ENCODE results near the gene RPS2.
"Not testable (repeated sequence)": the region's sequence is repeated elsewhere in the genome, so short reads cannot be mapped to it uniquely, and the experiment has no call there.

The RPS2 gene

DNA sequence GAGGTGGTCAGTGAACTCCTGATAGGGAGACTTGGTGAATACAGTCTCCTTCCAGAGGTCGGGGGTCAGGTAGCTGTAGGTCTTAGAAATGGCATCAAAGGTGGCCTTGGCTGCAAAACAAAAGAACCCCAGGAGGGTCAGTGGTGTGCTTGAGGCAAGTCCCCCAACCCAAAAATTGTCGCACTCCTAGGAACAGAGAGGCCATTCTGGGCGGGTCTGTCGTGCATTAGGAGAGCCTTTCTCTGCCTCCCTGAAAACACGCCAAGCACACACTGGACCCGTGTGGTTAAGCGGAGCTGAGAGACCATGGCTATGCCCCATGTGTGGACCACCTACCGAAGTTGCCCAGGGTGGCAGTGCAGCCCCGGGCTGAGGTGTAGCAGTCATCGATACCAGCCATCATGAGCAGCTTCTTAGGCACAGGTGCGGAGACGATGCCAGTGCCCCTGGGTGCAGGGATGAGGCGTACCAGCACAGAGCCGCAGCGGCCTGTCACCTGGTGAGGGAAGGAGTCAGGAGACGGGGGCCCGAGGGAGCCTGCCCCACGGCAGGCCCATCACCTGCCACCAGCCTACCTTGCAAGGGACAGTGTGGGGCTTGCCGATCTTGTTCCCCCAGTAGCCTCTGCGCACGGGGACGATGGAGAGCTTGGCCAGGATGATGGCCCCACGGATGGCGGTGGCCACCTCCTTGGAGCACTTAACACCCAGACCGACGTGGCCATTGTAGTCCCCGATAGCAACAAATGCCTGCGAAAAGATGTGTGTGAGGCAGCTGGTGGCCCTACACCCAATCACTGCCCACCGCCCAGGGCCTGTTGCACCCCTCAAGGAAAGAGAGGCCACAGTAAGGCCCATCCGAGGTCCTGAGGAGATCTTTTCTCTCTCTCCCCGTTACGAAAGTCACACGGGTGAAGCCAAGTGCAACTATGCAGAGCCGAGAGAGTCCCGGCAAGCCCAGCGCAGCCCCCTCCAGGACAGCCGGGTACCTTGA lies 2.2 kb downstream of the RPS2 start:
- not testable (repeated sequence) for DNase-seq

GRCh38 chr16:1961651-1962067 lies 3.0 kb downstream of the RPS2 start:
- no peak for DNase-seq

DNA sequence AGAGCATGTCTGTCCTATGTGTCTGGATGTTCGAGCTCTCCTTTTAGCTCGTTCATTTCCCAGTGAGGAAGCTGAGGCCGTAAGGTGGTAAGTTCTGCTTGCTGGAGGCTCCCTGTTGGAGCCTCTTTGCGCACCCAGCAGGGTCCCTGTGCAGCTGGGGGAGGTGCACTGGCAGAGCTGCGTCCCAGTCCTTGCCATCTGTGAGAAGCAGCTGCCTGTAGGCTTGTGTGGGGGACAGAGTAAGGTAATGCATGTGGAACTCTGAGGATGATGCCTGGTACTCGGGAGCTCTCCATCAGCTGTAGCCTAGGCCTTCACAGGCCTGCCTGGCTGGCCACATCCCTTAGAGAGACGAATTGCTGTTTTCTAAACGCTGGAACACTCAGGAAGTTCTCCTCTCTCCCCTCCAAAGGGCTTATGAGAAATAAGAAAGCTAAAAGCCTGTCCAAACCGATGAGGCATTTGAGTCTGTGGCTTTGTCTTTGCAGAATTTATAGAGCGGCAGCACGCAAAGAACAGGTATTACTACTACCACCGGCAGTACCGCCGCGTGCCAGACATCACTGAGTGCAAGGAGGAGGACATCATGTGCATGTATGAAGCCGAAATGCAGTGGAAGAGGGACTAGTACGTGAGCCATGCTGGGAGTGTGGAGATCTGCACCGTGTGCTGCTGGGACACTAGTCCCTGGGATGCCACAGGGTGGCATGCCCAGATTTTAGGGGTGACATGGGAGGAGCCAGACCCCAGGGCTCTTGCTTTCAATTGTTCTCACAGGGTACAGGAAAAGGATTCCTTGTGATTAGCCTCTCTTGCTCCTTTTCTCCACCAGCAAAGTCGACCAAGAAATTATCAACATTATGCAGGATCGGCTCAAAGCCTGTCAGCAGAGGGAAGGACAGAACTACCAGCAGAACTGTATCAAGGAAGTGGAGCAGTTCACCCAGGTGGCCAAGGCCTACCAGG lies 3.7 kb downstream of the RPS2 start:
- DNase-seq: no peak

DNA sequence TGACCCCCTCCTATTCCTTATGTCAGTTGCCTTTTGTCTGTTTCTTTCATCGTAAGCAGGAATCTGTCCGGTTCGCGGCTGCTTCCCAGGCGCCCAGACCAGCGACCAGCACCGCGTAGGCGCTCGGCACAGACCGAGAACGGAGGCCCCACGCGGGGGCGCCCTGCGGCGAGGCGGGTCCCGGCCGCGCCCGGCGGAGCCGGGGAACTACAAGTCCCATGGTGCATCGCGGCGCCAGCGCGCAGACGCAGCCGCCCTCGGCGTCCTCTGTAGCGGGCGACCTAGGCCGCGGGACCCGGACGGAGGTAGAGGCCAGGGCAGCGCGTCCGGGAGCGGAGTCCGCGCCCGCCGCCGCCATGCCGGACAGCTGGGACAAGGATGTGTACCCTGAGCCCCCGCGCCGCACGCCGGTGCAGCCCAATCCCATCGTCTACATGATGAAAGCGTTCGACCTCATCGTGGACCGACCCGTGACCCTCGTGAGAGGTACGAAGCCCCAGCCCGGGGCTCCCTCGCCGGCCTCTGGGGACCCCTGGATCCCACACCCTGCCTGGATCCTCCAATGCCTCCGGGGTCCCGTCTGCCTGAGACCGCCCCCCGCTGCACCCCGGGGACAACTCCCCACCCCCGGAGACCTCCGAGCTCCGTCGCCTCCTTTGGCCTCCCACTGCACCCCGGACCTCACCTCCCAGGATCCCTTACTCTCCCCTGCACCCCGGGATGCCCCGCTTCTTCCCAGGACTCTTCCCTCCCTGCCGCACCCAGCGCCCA lies 5.2 kb downstream of the RPS2 start, which contains the start of gene NDUFB10:
Gene NDUFB10, plus strand, starts transcription at position 270 of the 771 bp plus-strand sequence. Its CDS starts 87 bp downstream, at position 357.
- peak; percentile 82 for DNase-seq

- DNase-seq: no peak
Observed at GRCh38 chr16:1958715-1959268, 5.8 kb downstream of the RPS2 start.

DNA sequence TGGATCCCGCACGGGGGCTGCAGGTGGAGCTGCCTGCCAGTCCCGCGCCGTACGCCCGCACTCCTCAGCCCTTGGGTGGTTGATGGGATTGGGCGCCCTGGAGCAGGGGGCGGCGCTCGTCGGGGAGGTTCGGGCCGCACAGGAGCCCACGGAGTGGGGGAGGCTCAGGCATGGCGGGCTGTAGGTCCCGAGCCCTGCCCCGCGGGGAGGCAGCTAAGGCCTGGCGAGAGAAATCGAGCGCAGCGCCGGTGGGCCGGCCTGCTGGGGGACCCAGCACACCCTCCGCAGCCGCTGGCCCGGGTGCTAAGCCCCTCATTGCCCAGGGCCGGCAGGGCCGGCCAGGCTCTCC lies 6.5 kb downstream of the RPS2 start:
- DNase-seq: not testable (repeated sequence)

GRCh38 chr16:1957434-1958142 lies 7.0 kb downstream of the RPS2 start:
- DNase-seq: not testable (repeated sequence)

- DNase-seq: no peak
Observed at GRCh38 chr16:1953734-1954133, 10.9 kb downstream of the RPS2 start.

DNA sequence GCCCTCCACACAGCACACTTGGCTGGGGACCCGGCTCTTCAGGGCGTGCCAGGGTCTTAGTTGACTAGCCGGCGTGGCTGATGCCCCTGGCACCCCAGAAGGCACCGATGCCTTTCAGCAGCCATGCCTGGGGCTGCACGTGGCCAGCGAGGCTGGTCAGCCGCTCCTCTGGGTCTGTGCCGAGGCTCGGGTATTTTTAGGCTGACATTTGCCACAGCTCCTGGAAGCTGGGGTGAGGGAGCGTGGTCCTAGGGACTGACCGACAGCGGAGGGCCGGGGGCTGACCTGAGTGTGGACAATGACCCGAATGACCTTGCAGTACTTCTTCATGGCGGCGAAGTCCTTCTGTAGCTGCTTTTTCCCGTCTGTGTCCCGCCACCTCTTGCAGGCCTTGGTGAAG lies 14.1 kb downstream of the RPS2 start:
- no peak for DNase-seq

GRCh38 chr16:1950047-1950446 lies 14.6 kb downstream of the RPS2 start:
- DNase-seq: no peak

DNA sequence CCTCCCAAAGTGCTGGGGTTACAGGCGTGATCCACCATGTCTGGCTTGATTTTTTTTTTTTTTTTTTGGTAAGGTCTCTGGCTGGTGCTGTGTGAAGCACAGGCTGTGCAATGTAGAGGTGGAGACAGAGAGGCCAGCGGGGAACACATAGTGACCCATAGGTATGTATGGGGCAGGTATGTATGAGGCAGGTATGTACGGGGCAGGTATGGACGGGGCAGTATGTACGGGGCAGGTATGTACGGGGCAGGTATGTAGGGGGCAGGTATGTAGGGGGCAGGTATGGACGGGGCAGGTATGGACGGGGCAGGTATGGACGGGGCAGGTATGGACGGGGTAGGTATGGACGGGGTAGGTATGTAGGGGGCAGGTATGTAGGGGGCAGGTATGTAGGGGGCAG lies 15.1 kb downstream of the RPS2 start:
- no peak for DNase-seq

DNA sequence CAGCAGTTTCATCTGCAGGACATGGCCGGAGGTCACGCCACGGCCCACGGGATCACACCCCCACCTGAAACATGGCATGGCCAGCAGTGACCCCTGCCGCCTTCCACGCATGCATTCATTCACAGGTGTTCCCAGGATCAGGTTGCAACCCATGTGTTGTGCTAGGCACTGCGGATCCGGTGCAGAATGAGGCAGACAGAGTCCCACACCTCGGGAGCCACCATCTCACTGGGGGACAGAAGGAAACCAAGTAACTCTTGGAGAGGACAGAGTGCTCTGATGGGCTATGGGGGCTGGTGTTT lies 17.3 kb downstream of the RPS2 start:
- DNase-seq: no peak

DNA sequence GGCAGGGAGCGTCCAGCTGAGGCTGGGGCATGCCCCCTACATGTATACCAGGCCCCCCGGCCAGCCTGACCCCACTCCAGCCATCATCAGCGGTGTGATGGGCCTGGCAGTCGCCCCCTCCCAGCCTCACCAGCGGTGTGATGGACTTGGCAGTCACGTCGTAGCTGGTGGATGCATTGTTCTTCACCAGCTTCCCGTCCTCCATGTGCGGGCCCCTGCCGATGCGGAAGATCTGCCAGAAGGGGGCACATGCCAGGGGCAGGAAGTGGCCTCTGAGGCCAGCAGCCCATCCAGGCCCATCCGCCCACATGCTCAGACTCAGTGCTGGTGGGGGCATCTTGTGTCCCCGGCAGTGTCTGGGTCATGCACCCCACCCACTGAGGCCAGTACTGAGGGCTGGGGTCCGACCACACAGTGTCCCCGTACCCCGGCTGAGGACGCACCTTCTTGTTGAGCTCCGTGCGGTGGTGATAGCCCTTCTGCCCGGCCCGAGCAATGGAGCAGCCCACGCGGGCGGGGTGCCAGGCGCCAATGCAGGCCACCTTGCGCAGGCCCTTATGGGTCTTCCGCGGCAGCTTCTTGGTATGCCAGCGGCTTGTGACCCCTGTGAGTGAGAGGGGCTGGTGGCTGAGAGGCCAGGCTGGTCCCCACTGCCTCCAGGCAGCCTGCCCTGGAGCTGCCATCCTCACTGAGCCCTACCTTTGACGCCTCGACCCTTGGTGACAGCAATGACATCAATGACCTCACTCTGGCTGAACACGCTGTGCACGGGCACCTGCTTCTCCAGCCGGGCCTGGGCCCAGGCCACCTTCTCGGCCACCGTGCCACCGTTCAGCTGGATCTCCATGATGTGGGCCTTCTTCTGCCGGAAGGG lies 17.9 kb downstream of the RPS2 start:
- no peak for DNase-seq

DNA sequence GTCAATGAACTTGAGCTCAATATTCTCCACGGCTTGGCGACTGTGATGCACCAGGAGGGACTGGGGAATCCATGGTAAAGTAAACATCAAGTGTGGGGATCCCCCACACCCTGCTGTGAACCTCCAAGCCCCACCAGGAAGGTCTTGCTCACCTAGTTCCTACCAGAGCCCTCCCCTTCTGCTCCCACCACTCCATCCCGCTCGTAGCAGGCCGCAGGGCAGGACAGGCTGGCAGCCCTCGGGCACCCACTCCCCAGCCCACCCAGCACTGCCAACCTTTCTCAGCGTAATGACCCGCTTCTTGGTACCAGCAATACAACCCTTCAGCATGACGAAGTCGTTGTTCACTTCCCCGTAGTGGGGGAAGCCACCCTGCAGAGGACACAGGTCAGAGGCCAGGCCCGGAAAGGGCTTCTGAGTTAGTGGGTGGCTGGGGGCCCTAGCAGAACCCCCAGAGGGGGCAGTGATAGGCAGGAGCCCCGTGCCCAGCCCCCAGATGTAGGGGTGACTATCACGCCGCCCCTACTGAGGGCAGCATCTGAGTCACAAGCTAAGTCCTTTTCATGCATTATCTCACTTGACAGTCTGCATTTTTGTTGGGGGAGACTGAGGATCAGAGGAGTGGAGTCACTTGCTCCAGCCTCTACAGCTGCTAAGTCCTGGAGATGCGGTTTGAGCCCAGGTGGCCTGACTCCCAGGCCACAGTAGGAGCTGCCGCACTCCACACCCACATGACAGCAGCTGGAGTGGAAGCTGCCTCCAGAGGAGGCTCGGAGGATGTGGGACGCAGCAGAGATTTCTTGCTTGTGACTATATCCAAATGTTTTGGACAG lies 18.9 kb downstream of the RPS2 start:
- DNase-seq: no peak

DNA sequence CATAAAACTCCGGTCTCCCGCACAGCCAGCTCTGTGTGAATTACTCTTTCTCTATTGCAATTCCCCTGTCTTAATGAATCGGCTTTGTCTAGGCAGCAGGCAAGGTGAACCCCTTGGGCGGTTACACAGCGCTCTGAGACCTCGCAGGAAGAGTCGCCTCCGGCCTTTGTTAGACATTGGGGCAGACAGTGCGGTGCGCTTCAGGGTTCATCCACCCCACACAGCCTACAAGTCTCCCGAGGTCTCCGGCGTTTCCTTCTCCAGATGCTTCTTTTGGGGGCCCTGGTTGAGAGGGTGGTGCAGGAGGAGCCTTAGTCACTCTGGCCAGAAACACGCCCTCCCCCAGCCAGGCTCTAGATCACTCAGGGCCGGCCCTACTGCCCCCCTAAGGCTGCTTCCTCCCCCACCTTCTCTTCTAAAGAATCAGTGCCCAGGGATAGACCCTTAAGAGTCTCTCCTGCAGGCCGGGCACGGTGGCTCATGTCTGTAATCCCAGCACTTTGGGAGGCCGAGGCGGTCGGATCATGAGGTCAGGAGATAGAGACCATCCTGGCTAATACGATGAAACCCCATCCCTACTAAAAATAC lies 19.9 kb downstream of the RPS2 start:
- DNase-seq: no peak

GRCh38 chr16:1942810-1943726 lies 21.6 kb downstream of the RPS2 start, which contains the start of gene MSRB1:
MSRB1 (minus strand) TSS chr16:1943199; CDS start chr16:1943156, 43 bp downstream.
- peak; percentile 96 for DNase-seq

- no peak for DNase-seq
Observed at GRCh38 chr16:1942047-1942809, 22.4 kb downstream of the RPS2 start.
